Tibial nerve (tissue), 4 donors: ENCODE measurements around the gene NFAM1. TPM values are rescaled to one million over a fixed set of nuclear protein-coding genes. Genes with fewer than 3 reads are reported as not detected.

Experiments
- DNase-seq, 2 donors: peaks; one replicate each; pipeline ENCODE4 v3.0.0-alpha.2; 2019; ENCODE audit warnings: low spot score in 2 of 2
- H3K27ac ChIP-seq, 4 donors: fragments of 200-600 bp; sonication (generic) in 3 of 4; one replicate each; pipeline ENCODE4 v1.5.1; 2017 to 2019; ENCODE audit warnings: mild to moderate bottlenecking in 1 of 4
- H3K27me3 ChIP-seq, 2 donors: fragments of 200-600 bp; sonication (generic) in 1 of 2; one replicate each; pipeline versions ENCODE4 v1.5.1 to v1.6.0; 2017 to 2019
- H3K36me3 ChIP-seq, 3 donors: fragments of 200-600 bp; sonication (generic); one replicate each; pipeline ENCODE4 v1.5.1; 2018 to 2019
- H3K4me1 ChIP-seq, 4 donors: fragments of 200-600 bp; sonication (generic) in 3 of 4; one replicate each; pipeline ENCODE4 v1.5.1; 2017 to 2019
- H3K4me3 ChIP-seq, 4 donors: fragments of 200-600 bp; sonication (generic) in 3 of 4; one replicate each; pipeline ENCODE4 v1.5.1; 2017 to 2019; ENCODE audit warnings: mild to moderate bottlenecking in 1 of 4, moderate library complexity in 1 of 4
- H3K9me3 ChIP-seq, 4 donors: fragments of 200-600 bp; sonication (generic) in 3 of 4; one replicate each; pipeline ENCODE4 v1.5.1; 2017 to 2019
- CTCF ChIP-seq, 5 experiments: fragments of 200-600 bp in 3 of 5; fragments of 450-650 bp in 2 of 5; sonication (generic) in 3 of 5; IDR thresholded peaks; one replicate each; pipeline ENCODE4 v1.5.1; 2016 to 2019; ENCODE audit warnings: antibody characterized with exemption in 5 of 5, mild to moderate bottlenecking in 3 of 5, moderate library complexity in 2 of 5
- EP300 ChIP-seq, 2 donors: sonication (generic); formaldehyde crosslinking; IDR thresholded peaks; one replicate each; pipeline ENCODE4 v1.6.1; 2017; ENCODE audit warnings: antibody characterized with exemption in 2 of 2, mild to moderate bottlenecking in 1 of 2
- POLR2A ChIP-seq, 2 donors: fragments of 450-650 bp; IDR thresholded peaks; one replicate each; pipeline ENCODE4 v1.6.1; 2017; ENCODE audit warnings: antibody characterized with exemption in 2 of 2, mild to moderate bottlenecking in 2 of 2, moderate library complexity in 2 of 2
- WGBS, 2 donors: methylation state at CpG; one replicate each; pipeline ENCODE4 v1.1.5; 2018; 5-methylcytosine and 5-hydroxymethylcytosine counted together
- total RNA-seq, 4 donors: library from RNA; depleted of rRNA; stranded (reverse); fragments of >200 nt; gene quantifications; one replicate each; pipeline ENCODE4 v1.1.0, GENCODE V29; 2016

NFAM1 gene
- total RNA-seq, 4 donors from 2014 or later = 1.8 to 2.8 (median 2.2) TPM

GRCh38 chr22:42408810-42409529, 23.2 kb downstream of the NFAM1 start:
- TF ChIP-seq POLR2A (IDR thresholded peaks at IDR 0.05) (no peak), EP300 (IDR thresholded peaks at IDR 0.05) (no peak), CTCF (IDR thresholded peaks at IDR 0.05) (no peak)
- Histone ChIP-seq H3K36me3 (no peaks in the 10 kb centered on the region), H3K4me3 (no peak overlapping the region), H3K9me3 (no peaks in the 10 kb centered on the region), H3K27ac (no peak overlapping the region), H3K27me3 (no peaks in the 10 kb centered on the region), H3K4me1 (peaks cover 0 to 3% (median 0%) of the 10 kb centered on the region in 4 donors)
- 73 to 80% methylated on average over 6 to 16 of the region's 16 CpGs for WGBS, 2 donors
- DNase-seq = no peak

GRCh38 chr22:42408276-42408675, 23.9 kb downstream of the NFAM1 start:
- peaks cover 0 to 3% (median 0%) of the 10 kb centered on the region in 4 donors for H3K4me1 ChIP-seq
- WGBS, 2 donors = 54 to 64% methylated on average over 4 to 7 of the region's 7 CpGs
- H3K27ac ChIP-seq = no peak overlapping the region
- TF ChIP-seq CTCF (IDR thresholded peaks at IDR 0.05) (no peak), EP300 (IDR thresholded peaks at IDR 0.05) (no peak), POLR2A (IDR thresholded peaks at IDR 0.05) (no peak)
- no peaks in the 10 kb centered on the region for H3K36me3 ChIP-seq
- H3K4me3 ChIP-seq = no peak overlapping the region
- H3K27me3 ChIP-seq = no peaks in the 10 kb centered on the region
- no peak for DNase-seq
- H3K9me3 ChIP-seq = no peaks in the 10 kb centered on the region

GRCh38 chr22:42404266-42404665, 27.9 kb downstream of the NFAM1 start:
- Histone ChIP-seq H3K4me1 (peaks cover 0 to 5% (median 0%) of the 10 kb centered on the region in 4 donors), H3K4me3 (no peak overlapping the region), H3K27me3 (no peaks in the 10 kb centered on the region), H3K36me3 (no peaks in the 10 kb centered on the region), H3K27ac (no peak overlapping the region), H3K9me3 (no peaks in the 10 kb centered on the region)
- TF ChIP-seq POLR2A (IDR thresholded peaks at IDR 0.05) (no peak), CTCF (IDR thresholded peaks at IDR 0.05) (no peak), EP300 (IDR thresholded peaks at IDR 0.05) (no peak)
- WGBS, 2 donors = 46 to 48% methylated on average over 9 of the region's 9 CpGs
- no peak for DNase-seq

GRCh38 chr22:42401535-42402334, 30.5 kb downstream of the NFAM1 start:
- no peak for TF ChIP-seq EP300 (IDR thresholded peaks at IDR 0.05)
- no peak for TF ChIP-seq CTCF (IDR thresholded peaks at IDR 0.05)
- no peak for TF ChIP-seq POLR2A (IDR thresholded peaks at IDR 0.05)
- no peak overlapping the region for H3K27ac ChIP-seq
- H3K4me3 ChIP-seq = no peak overlapping the region
- no peaks in the 10 kb centered on the region for H3K36me3 ChIP-seq
- H3K27me3 ChIP-seq = no peaks in the 10 kb centered on the region
- peaks cover 0 to 7% (median 2%) of the 10 kb centered on the region in 4 donors for H3K4me1 ChIP-seq
- no peak for DNase-seq
- WGBS, 2 donors = 75 to 80% methylated on average over 17 to 19 of the region's 19 CpGs
- H3K9me3 ChIP-seq = no peaks in the 10 kb centered on the region
